Karpas-422 (cell line): ENCODE results near the gene ZNF133. TPM values are rescaled to one million over a fixed set of nuclear protein-coding genes. Genes with fewer than 3 reads are reported as not detected.

Experiments used
- DNase-seq: peaks from one replicate; pipeline ENCODE4 v3.0.0-alpha.2; 2015
- H2AFZ ChIP-seq: fragments of 200-600 bp; sonication (generic); 2 replicates; pipeline ENCODE4 v1.6.1; 2014; ENCODE audit warnings: antibody characterized with exemption, low read length, mixed read lengths
- H3K27ac ChIP-seq: fragments of 200-600 bp; sonication (generic); 2 replicates; pipeline ENCODE4 v1.5.1; 2014; ENCODE audit warnings: mild to moderate bottlenecking, low read length, moderate library complexity
- H3K27me3 ChIP-seq: fragments of 200-600 bp; sonication (generic); 2 replicates; pipeline ENCODE4 v1.6.1; 2014; ENCODE audit warnings: low read length, mixed read lengths
- H3K36me3 ChIP-seq: fragments of 200-600 bp; sonication (generic); 2 replicates; pipeline ENCODE4 v1.6.1; 2014; ENCODE audit warnings: low read length, mixed read lengths; ENCODE audit not compliant: insufficient read depth
- H3K4me1 ChIP-seq: fragments of 200-600 bp; sonication (generic); 2 replicates; pipeline ENCODE4 v1.6.1; 2014; ENCODE audit warnings: mild to moderate bottlenecking, low read length, mixed read lengths
- H3K4me2 ChIP-seq: fragments of 200-600 bp; sonication (generic); 2 replicates; pipeline ENCODE4 v1.6.1; 2014; ENCODE audit warnings: low read length, low read depth, mild to moderate bottlenecking; ENCODE audit not compliant: poor library complexity, severe bottlenecking
- H3K4me3 ChIP-seq: fragments of 200-600 bp; sonication (generic); 2 replicates; pipeline ENCODE4 v1.5.1; 2014; ENCODE audit warnings: mild to moderate bottlenecking, antibody characterized with exemption, low read length, mixed read lengths
- H3K79me2 ChIP-seq: fragments of 200-600 bp; sonication (generic); 2 replicates; pipeline ENCODE4 v1.6.1; 2014; ENCODE audit warnings: mild to moderate bottlenecking, low read length, mixed read lengths
- H3K9ac ChIP-seq: fragments of 200-600 bp; sonication (generic); 2 replicates; pipeline ENCODE4 v1.6.0; 2014; ENCODE audit warnings: low read length
- H3K9me2 ChIP-seq: fragments of 200-600 bp; sonication (generic), shearing (Covaris generic); replicated peaks from 2 replicates; pipeline ENCODE4 v1.6.0; 2014; ENCODE audit warnings: mild to moderate bottlenecking, low read length, moderate library complexity; ENCODE audit not compliant: insufficient read depth
- H3K9me3 ChIP-seq: fragments of 300-700, 200-600 bp; sonication (generic); 2 replicates; pipeline ENCODE4 v1.6.1; 2014; ENCODE audit warnings: low read length, mixed read lengths
- H4K20me1 ChIP-seq: fragments of 200-600 bp; sonication (generic); 2 replicates; pipeline ENCODE4 v1.6.1; 2014; ENCODE audit warnings: mild to moderate bottlenecking, antibody characterized with exemption, low read length, low read depth; ENCODE audit not compliant: insufficient read depth
- total RNA-seq: library from RNA; depleted of rRNA; stranded (reverse); fragments of >200 nt; shearing (Covaris generic); gene quantifications from 2 replicates; pipeline ENCODE4 v1.2.3, GENCODE V29; 2014; ENCODE audit warnings: low replicate concordance

The ZNF133 gene
- total RNA-seq, 1 experiment from 2014 or later: 19.5 TPM

DNA sequence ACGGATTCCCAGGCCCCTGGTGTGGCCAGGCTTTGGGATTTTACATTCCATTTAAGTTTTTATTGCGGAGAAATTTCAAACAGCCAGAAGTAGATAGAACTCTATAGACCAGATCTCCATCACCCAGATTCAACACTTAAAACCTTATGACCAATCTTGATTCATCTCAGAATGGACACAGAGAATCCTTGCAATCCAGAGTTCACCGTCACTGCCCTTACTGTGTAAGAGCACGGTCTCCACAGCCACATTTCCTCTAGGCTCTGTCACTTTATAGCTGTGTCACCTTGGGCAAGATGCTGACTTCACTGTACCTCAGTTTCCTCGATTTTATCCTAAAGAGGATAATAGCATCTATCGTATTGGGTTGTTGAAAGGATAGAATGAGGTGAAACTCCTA lies 979 bp downstream of the ZNF133 start:
- peak overlapping the region; percentile 85 for H3K9ac ChIP-seq
- peaks cover 20% of the 10 kb centered on the region for H3K4me1 ChIP-seq
- no peak overlapping the region for H3K27ac ChIP-seq
- DNase-seq: no peak
- no peak overlapping the region for H2AFZ ChIP-seq
- H4K20me1 ChIP-seq: no peaks in the 10 kb centered on the region
- peak overlapping the region; percentile 95 for H3K4me2 ChIP-seq
- no peaks in the 10 kb centered on the region; the same call in 1 of the 2 replicates for H3K9me3 ChIP-seq
- H3K27me3 ChIP-seq: no peaks in the 10 kb centered on the region
- H3K36me3 ChIP-seq: no peaks in the 10 kb centered on the region
- no peaks in the 10 kb centered on the region for H3K9me2 ChIP-seq
- peak overlapping the region; percentile 93 for H3K4me3 ChIP-seq
- H3K79me2 ChIP-seq: peaks cover 27% of the 10 kb centered on the region

DNA sequence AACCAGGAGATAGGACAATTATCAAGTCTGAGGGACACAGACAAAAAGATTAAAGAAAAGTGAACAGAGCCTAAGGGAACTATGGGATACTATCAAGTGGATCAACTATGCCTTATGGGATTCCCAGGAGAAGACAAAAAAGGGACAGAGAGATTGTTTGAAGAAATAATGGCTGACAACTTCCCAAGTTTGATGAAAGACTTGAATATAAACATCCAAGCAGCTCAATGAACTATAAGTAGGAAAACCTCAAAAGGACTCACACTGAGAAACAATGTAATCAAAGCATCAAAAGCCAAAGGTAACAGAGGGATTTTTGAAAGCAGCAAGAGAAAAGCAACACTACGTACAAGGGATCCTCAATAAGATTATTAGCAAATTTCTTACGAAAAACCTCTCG lies 11.0 kb downstream of the ZNF133 start:
- Histone ChIP-seq H3K4me2 (no peak overlapping the region), H3K4me3 (no peak overlapping the region), H3K9me3 (peaks cover 6% of the 10 kb centered on the region; the same call in 1 of the 2 replicates), H3K9me2 (no peaks in the 10 kb centered on the region), H2AFZ (no peak overlapping the region), H3K27ac (no peak overlapping the region), H3K9ac (no peak overlapping the region), H3K79me2 (peaks cover 7% of the 10 kb centered on the region; the same call in 1 of the 2 replicates), H3K4me1 (peaks cover 5% of the 10 kb centered on the region), H3K36me3 (peaks cover 6% of the 10 kb centered on the region; the same call in 1 of the 2 replicates), H4K20me1 (no peaks in the 10 kb centered on the region), H3K27me3 (no peaks in the 10 kb centered on the region)
- DNase-seq: no peak

DNA sequence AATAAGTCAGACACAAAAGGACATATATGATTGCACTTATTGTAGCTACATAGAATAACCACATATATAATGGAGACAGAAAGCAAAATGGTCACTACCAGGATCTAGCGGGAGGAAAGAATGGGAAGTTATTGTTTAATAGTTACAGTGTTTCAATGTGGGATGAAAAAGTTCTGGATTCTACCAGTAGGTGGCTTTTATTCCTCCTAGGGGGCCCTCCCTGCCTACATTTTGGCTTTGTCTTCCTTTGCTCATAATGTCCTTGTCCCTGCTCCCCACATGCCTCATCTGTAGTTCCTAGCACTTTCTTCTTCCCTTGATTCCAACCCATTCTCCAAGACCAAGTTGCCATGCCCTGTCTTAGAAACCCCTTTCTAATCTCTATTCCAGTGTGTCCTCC lies 16.3 kb downstream of the ZNF133 start:
- Histone ChIP-seq H3K9ac (no peak overlapping the region), H3K4me1 (peaks cover 5% of the 10 kb centered on the region), H3K4me2 (no peak overlapping the region), H3K27ac (no peak overlapping the region), H3K36me3 (no peaks in the 10 kb centered on the region), H3K27me3 (no peaks in the 10 kb centered on the region), H4K20me1 (no peaks in the 10 kb centered on the region), H3K9me2 (no peaks in the 10 kb centered on the region), H2AFZ (no peak overlapping the region), H3K4me3 (no peak overlapping the region), H3K9me3 (no peaks in the 10 kb centered on the region), H3K79me2 (no peaks in the 10 kb centered on the region)
- no peak for DNase-seq

DNA sequence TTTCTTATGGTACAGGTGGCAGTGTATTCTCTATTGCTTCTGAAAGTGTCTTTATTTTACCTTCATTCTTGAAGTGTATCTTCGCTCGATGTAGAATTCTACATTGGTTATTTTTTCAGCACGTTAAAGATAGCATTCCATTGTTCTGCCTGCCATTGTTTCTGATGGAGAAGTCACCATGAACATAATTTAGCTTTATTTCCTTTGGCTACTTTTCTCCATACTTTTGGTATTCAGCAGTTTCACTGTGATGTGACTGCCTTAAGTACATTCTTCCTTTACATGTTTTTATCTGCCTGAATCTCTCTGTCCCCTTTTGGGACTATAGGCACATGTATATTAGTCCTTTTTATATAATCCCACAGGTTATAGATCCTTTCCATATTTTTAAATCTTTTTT lies 19.0 kb downstream of the ZNF133 start:
- Histone ChIP-seq H3K36me3 (no peaks in the 10 kb centered on the region), H2AFZ (no peak overlapping the region), H3K4me1 (peaks cover 3% of the 10 kb centered on the region), H3K9me2 (no peaks in the 10 kb centered on the region), H3K4me2 (no peak overlapping the region), H3K9me3 (no peaks in the 10 kb centered on the region), H3K27ac (no peak overlapping the region), H3K27me3 (no peaks in the 10 kb centered on the region), H4K20me1 (no peaks in the 10 kb centered on the region), H3K79me2 (no peaks in the 10 kb centered on the region), H3K4me3 (no peak overlapping the region), H3K9ac (no peak overlapping the region)
- DNase-seq: no peak

DNA sequence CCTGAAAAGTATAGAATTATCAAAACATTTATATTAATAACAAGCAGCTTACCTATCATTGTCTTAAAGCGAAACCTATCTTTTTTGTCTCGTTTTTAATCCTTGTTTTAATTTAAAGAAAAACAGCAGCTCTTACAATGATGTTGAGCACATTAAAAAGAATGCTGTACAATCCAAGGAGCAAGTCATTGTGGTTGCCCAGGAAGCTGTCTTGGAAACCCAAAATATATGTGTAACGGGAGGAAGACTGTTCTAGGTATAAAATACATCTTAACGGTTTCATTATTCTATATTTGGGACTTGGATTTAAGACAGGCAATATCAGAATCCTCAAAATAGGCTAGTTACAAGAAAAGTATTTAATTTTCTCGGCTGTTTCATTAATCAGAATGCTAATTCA lies 21.7 kb downstream of the ZNF133 start:
- H3K9ac ChIP-seq: no peak overlapping the region
- no peaks in the 10 kb centered on the region for H3K79me2 ChIP-seq

DNA sequence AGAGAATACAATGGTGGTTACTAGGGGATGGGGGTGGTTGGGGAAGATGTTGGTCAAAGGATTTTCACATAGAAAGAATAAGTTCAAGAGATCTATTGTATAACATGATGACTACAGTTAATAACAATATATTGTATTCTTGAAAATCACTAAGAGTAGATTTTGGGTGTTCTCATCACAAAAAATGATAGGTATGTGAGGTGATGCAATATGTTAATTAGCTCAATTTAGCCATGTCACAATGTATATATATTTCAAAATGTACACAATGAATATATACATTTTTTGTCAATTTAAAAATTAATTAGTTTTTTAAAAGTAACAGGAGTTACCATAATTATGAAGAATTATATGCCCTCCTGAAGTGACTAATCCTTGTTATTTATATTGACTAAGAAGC lies 22.3 kb downstream of the ZNF133 start:
- no peaks in the 10 kb centered on the region for H3K36me3 ChIP-seq
- H3K79me2 ChIP-seq: no peaks in the 10 kb centered on the region

More for the DNA sequence above, 21.7 kb downstream of the ZNF133 start:
- Histone ChIP-seq H4K20me1 (no peaks in the 10 kb centered on the region), H3K9me3 (no peaks in the 10 kb centered on the region), H3K4me2 (no peak overlapping the region), H3K4me1 (no peaks in the 10 kb centered on the region), H3K27ac (no peak overlapping the region), H3K4me3 (no peak overlapping the region), H3K36me3 (no peaks in the 10 kb centered on the region), H3K27me3 (no peaks in the 10 kb centered on the region), H2AFZ (no peak overlapping the region), H3K9me2 (no peaks in the 10 kb centered on the region)
- no peak for DNase-seq

DNA sequence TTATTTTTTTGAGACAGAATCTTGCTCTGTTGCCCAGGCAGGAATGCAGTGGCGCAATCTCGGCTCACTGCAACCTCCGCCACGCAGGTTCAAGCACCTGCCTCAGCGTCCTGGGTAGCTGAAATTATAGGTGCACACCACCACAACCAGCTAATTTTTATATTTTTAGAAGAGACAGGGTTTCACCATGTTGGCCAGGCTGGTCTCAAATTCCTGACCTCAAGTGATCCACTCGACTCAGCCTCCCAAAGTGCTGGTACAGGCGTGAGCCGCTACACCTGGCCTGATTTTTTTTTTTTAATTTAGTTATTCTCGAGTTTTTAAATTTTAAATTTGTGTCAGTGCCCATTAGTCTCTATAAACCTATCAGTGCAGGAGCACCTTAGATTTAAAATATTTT lies 24.4 kb downstream of the ZNF133 start:
- Histone ChIP-seq H3K36me3 (no peaks in the 10 kb centered on the region), H3K9ac (no peak overlapping the region), H4K20me1 (no peaks in the 10 kb centered on the region), H3K9me3 (no peaks in the 10 kb centered on the region), H3K4me3 (no peak overlapping the region), H3K9me2 (no peaks in the 10 kb centered on the region), H3K27me3 (no peaks in the 10 kb centered on the region), H3K27ac (no peak overlapping the region), H3K4me2 (no peak overlapping the region), H3K79me2 (no peaks in the 10 kb centered on the region), H3K4me1 (no peaks in the 10 kb centered on the region), H2AFZ (no peak overlapping the region)
- DNase-seq: no peak

More for the DNA sequence above, 22.3 kb downstream of the ZNF133 start:
- Histone ChIP-seq H2AFZ (no peak overlapping the region), H3K27ac (no peak overlapping the region), H4K20me1 (no peaks in the 10 kb centered on the region), H3K9me2 (no peaks in the 10 kb centered on the region), H3K9ac (no peak overlapping the region), H3K27me3 (no peaks in the 10 kb centered on the region), H3K4me1 (no peaks in the 10 kb centered on the region), H3K4me3 (no peak overlapping the region), H3K4me2 (no peak overlapping the region), H3K9me3 (no peaks in the 10 kb centered on the region)
- no peak for DNase-seq

DNA sequence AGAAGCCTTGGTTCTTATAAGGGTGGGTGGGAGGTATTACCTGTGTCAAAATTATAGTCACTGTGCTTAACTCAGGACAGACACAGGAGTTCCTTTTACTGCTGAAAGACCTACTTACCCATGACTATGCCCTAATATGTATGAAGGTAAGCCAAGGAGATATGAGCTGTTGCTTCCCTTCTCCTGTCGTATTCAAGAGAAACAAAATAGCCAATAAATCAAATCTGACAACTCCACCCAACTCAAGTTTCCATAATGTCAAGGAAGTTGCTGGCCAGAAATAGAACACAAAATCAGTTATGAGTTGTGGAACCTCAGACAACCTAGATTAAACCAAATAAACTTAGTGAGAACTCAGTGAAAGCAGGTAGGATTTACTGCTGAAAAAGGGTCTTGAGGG lies 25.1 kb downstream of the ZNF133 start:
- Histone ChIP-seq H3K36me3 (no peaks in the 10 kb centered on the region), H4K20me1 (no peaks in the 10 kb centered on the region), H3K9me2 (no peaks in the 10 kb centered on the region), H3K9me3 (no peaks in the 10 kb centered on the region), H3K4me2 (no peak overlapping the region), H3K79me2 (no peaks in the 10 kb centered on the region), H3K4me3 (no peak overlapping the region), H3K9ac (no peak overlapping the region), H3K4me1 (no peaks in the 10 kb centered on the region), H2AFZ (no peak overlapping the region), H3K27me3 (no peaks in the 10 kb centered on the region), H3K27ac (no peak overlapping the region)
- no peak for DNase-seq
